NCI-H2196 treated with DMSO at 0.1 percent for 48 hours (cell line): ENCODE results near the gene SERPINB2.

Experiments
- DNase-seq: peaks from one replicate; lab custom pipeline; 2025; ENCODE audit not compliant: unreplicated experiment; lab: John Stamatoyannopoulos, UW

The SERPINB2 gene

GRCh38 chr18:63887424-63887823 lies at the start of gene SERPINB2:
Gene SERPINB2 (plus strand): TSS chr18:63887705. CDS start chr18:63891445, 3,740 bp downstream.
- DNase-seq, result no peak

- DNase-seq, result no peak
Observed at GRCh38 chr18:63843008-63843407, 44.5 kb upstream of the SERPINB2 start.

- no peak for DNase-seq
Observed at GRCh38 chr18:63844254-63844653, 43.3 kb upstream of the SERPINB2 start.

- peak; percentile 14 for DNase-seq
Observed at GRCh38 chr18:63848159-63848558, 39.3 kb upstream of the SERPINB2 start.

- no peak for DNase-seq
Observed at GRCh38 chr18:63850020-63850419, 37.5 kb upstream of the SERPINB2 start.

- no peak for DNase-seq
Observed at GRCh38 chr18:63850636-63851035, 36.9 kb upstream of the SERPINB2 start.

- DNase-seq, result no peak
Observed at GRCh38 chr18:63858456-63858855, 29.0 kb upstream of the SERPINB2 start.

GRCh38 chr18:63859781-63860475 lies 27.6 kb upstream of the SERPINB2 start:
- DNase-seq, result no peak

- DNase-seq, result no peak
Observed at GRCh38 chr18:63860531-63860930, 27.0 kb upstream of the SERPINB2 start.

GRCh38 chr18:63867368-63868125 lies 20.0 kb upstream of the SERPINB2 start:
- DNase-seq, result no peak

- DNase-seq, result no peak
Observed at GRCh38 chr18:63868546-63868945, 19.0 kb upstream of the SERPINB2 start.

GRCh38 chr18:63869374-63869773 lies 18.1 kb upstream of the SERPINB2 start:
- no peak for DNase-seq

GRCh38 chr18:63869851-63870250 lies 17.7 kb upstream of the SERPINB2 start:
- no peak for DNase-seq

- DNase-seq, result no peak
Observed at GRCh38 chr18:63871836-63872235, 15.7 kb upstream of the SERPINB2 start.

GRCh38 chr18:63872586-63872985 lies 14.9 kb upstream of the SERPINB2 start:
- DNase-seq, result no peak

GRCh38 chr18:63878343-63878742 lies 9.2 kb upstream of the SERPINB2 start:
- DNase-seq, result no peak

- no peak for DNase-seq
Observed at GRCh38 chr18:63878925-63879324, 8.6 kb upstream of the SERPINB2 start.

- no peak for DNase-seq
Observed at GRCh38 chr18:63879709-63880108, 7.8 kb upstream of the SERPINB2 start.

- DNase-seq, result no peak
Observed at GRCh38 chr18:63881851-63882250, 5.7 kb upstream of the SERPINB2 start.

GRCh38 chr18:63882333-63883141 lies 5.0 kb upstream of the SERPINB2 start:
- DNase-seq, result no peak

- DNase-seq, result no peak
Observed at GRCh38 chr18:63883617-63884016, 3.9 kb upstream of the SERPINB2 start.
